Ishikawa (cell line): ENCODE results near the gene MAGI1.

Experiments used
- CEBPB ChIP-seq: IDR thresholded peaks from 2 replicates; pipeline ENCODE4 v1.6.1; 2012
- CREB1 ChIP-seq: IDR thresholded peaks from 2 replicates; pipeline ENCODE4 v1.6.1; 2012; ENCODE audit warnings: low read depth
- EGR1 ChIP-seq: IDR thresholded peaks from 2 replicates; pipeline ENCODE4 v1.6.1; 2012
- EP300 ChIP-seq: IDR thresholded peaks from 2 replicates; pipeline ENCODE4 v1.6.1; 2012; ENCODE audit warnings: borderline replicate concordance
- FOXM1 ChIP-seq: IDR thresholded peaks from 2 replicates; pipeline ENCODE4 v1.6.1; 2012; ENCODE audit warnings: low read depth, borderline replicate concordance
- NFIC ChIP-seq: IDR thresholded peaks from 2 replicates; pipeline ENCODE4 v1.6.1; 2012
- RAD21 ChIP-seq: IDR thresholded peaks from 2 replicates; pipeline ENCODE4 v1.6.1; 2012; ENCODE audit warnings: low read depth
- TAF1 ChIP-seq: IDR thresholded peaks from 2 replicates; pipeline ENCODE4 v1.6.1; 2012; ENCODE audit warnings: low read depth, mild to moderate bottlenecking
- TCF12 ChIP-seq: IDR thresholded peaks from 2 replicates; pipeline ENCODE4 v1.6.1; 2012; ENCODE audit warnings: low read depth
- TEAD4 ChIP-seq: IDR thresholded peaks from 2 replicates; pipeline ENCODE4 v1.6.1; 2012
- YY1 ChIP-seq: IDR thresholded peaks from 2 replicates; pipeline ENCODE4 v1.6.1; 2012; ENCODE audit warnings: low read depth
- ZBTB7A ChIP-seq: IDR thresholded peaks from 2 replicates; pipeline ENCODE4 v1.6.1; 2012; ENCODE audit warnings: low read depth
- TF ChIP-seq, protein P1 (sequence below): IDR thresholded peaks from 2 replicates; pipeline ENCODE4 v1.6.1; 2012; ENCODE audit warnings: low read depth, mild to moderate bottlenecking
- TF ChIP-seq, protein P2 (sequence below): IDR thresholded peaks from 2 replicates; pipeline ENCODE4 v1.6.1; 2012
- TF ChIP-seq, protein P3 (sequence below): IDR thresholded peaks from 2 replicates; pipeline ENCODE4 v1.6.1; 2012

Gene MAGI1

DNA sequence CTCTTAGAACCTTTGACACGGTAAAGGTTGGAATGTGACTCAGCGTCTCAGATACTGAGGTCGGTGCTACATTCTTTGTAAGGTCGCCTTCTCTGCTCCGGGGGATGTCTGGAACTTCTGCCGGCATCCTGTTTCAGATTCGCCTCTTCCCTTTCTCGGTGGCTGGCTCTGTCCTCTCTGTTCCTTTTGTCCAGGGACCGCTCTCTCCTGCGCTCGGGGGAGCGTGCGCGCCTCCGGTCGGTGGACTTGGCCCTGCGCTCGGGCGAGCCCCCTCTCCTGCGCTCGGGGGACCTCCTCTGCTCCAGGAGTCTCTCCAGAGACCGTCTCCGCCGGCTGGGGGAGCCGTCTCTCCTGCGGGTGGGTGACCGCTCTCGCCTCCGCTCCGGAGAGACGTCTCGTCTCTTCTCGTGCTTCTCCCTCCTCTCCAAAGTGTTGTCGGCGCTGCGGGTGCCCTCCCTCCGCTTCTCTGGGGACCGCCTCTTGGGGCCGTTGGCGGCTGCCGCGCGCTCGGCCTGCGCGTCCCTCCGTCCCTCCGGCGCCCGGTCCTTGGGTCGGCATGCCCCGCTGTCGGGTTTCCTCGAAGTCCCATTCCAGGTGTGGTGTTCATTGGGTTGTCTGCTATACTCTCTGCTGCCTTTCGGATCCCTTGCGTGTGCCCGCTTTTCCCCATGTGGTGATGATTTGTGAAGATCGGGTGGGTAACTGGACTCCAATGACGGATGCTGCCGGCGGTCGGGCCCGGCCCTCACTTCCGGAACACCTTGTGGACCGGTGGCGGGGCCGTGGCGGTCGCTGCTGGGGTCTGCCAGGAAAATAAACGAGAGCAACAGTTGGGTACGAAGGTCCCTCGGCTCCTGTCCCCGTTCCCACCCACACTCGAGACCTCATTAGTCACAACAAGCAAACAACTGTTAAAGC is 682.1 kb downstream of the MAGI1 start:
- no peak for TF ChIP-seq EP300

DNA sequence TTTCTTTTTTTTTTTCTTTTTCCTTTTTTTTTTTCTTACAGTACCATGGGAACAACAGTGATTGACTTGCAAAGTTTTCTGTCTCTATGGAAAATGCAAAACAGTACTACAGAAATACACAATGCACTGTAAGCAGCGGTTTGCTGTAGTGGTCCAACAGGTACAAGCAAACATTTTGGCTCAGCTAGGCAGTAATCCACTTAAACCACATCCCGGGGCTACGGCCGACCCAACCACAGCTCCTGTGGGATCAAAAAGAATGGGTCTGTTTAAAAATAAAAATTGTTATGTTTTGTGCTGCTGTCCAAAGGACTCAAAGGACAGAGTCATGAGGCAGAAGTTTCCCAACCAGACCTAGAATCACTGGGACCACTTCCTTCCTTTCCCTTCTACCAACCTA is 683.8 kb downstream of the MAGI1 start:
- TF ChIP-seq TEAD4, result no peak
- TF ChIP-seq, protein P1, sequence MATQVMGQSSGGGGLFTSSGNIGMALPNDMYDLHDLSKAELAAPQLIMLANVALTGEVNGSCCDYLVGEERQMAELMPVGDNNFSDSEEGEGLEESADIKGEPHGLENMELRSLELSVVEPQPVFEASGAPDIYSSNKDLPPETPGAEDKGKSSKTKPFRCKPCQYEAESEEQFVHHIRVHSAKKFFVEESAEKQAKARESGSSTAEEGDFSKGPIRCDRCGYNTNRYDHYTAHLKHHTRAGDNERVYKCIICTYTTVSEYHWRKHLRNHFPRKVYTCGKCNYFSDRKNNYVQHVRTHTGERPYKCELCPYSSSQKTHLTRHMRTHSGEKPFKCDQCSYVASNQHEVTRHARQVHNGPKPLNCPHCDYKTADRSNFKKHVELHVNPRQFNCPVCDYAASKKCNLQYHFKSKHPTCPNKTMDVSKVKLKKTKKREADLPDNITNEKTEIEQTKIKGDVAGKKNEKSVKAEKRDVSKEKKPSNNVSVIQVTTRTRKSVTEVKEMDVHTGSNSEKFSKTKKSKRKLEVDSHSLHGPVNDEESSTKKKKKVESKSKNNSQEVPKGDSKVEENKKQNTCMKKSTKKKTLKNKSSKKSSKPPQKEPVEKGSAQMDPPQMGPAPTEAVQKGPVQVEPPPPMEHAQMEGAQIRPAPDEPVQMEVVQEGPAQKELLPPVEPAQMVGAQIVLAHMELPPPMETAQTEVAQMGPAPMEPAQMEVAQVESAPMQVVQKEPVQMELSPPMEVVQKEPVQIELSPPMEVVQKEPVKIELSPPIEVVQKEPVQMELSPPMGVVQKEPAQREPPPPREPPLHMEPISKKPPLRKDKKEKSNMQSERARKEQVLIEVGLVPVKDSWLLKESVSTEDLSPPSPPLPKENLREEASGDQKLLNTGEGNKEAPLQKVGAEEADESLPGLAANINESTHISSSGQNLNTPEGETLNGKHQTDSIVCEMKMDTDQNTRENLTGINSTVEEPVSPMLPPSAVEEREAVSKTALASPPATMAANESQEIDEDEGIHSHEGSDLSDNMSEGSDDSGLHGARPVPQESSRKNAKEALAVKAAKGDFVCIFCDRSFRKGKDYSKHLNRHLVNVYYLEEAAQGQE, result no peak

DNA sequence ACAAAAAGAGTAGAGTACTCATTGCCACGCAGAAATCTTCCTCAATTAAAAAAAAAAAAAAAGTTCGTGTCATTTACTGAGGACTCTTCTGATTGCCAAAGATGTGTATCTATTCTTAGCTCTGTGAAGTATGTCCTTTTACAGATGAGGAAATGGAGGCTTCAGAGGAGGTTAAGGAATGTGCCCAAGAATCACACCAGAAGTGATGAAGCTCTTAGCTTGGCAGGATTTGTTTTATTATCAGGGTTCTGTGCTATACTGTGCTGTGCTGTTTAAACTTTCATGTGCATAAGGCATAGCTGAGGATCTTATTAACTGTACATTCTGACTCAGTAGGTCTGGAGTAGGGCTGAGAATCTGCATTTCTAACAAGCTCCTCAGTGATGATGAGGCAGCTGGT is 685.8 kb downstream of the MAGI1 start:
- TF ChIP-seq TCF12 (no peak), CEBPB (no peak), TEAD4 (no peak), EP300 (no peak)
- TF ChIP-seq, protein P1, result no peak
- TF ChIP-seq, protein P2, sequence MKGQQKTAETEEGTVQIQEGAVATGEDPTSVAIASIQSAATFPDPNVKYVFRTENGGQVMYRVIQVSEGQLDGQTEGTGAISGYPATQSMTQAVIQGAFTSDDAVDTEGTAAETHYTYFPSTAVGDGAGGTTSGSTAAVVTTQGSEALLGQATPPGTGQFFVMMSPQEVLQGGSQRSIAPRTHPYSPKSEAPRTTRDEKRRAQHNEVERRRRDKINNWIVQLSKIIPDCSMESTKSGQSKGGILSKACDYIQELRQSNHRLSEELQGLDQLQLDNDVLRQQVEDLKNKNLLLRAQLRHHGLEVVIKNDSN, result no peak

DNA sequence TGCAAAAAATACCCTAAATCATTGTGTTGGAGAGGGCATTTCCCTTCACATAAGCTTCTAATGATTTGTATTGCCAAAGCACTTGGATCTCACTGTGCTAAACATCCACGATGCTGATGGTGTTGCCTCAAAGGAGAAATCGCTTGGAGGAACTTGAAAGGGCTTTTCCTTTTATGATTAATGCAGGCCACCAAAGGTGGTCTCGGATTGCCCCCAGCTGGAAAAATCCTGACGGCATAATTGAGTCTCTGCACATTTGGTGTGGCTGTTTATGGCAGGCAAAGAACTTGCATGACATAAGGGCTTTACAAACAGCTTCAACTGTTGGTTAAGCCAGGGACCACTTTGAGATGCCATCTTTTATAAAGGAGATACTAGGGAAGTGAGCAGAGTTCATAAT is 687.0 kb downstream of the MAGI1 start:
- TF ChIP-seq CEBPB, result no peak
- TF ChIP-seq TAF1, result no peak
- no peak for TF ChIP-seq TEAD4
- TF ChIP-seq, protein P2, result no peak
- TF ChIP-seq, protein P1, result no peak
- TF ChIP-seq RAD21, result no peak
- TF ChIP-seq, protein P3, sequence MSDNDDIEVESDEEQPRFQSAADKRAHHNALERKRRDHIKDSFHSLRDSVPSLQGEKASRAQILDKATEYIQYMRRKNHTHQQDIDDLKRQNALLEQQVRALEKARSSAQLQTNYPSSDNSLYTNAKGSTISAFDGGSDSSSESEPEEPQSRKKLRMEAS, result no peak
- TF ChIP-seq YY1, result no peak
- no peak for TF ChIP-seq CREB1
- no peak for TF ChIP-seq NFIC
- no peak for TF ChIP-seq EP300
- no peak for TF ChIP-seq FOXM1
- TF ChIP-seq TCF12, result no peak
- no peak for TF ChIP-seq ZBTB7A

DNA sequence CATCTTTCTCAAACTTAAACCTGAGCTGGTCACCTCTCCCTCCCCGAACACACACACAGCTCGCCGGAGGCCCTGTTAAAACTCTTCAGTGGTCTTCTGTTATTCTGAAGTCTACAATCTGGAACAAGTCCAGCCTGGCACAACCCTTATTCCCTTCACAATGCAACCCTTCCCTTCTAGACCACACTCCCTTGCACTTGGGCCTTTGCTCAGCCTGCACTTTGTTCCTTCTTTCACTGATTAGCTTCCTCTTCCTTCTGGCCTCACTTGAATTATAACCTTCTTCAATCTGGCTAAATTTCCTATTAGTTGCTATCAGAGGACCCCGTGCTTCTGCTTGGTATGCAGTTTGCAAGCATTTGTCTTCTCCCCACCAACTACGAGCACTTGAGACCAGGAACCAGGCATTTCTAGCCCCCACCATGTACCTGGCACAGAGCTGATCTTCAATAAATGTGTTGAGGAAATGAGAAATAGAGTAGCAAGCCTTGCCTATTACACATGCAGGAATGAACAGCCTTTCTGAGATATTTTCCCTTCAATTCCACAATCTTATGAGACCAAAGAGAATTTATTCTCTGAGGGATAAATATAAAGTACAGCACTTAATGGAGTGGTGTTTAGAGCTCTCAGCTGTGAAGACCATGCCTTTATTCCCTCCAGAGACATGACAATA is 687.8 kb downstream of the MAGI1 start:
- TF ChIP-seq, protein P2, result no peak
- TF ChIP-seq TCF12 (no peak), CREB1 (no peak), RAD21 (no peak), TAF1 (no peak), TEAD4 (no peak), CEBPB (no peak), YY1 (no peak), ZBTB7A (no peak), FOXM1 (no peak), EP300 (no peak), EGR1 (no peak), NFIC (no peak)
- TF ChIP-seq, protein P3, result no peak
- TF ChIP-seq, protein P1, result no peak
